Body of pancreas (tissue), 4 donors: ENCODE data around the gene CTNNBIP1. TPM values are rescaled to one million over a fixed set of nuclear protein-coding genes. Genes with fewer than 3 reads are reported as not detected.
A peak's percentile ranks its signal among the peaks of the same experiment; 100 is the strongest.

Experiments
- ATAC-seq: fragments of 150-250 bp; one replicate; pipeline ENCODE4 v1.9.1; 2016
- DNase-seq, 4 donors: peaks; one replicate each; pipeline ENCODE4 v3.0.0-alpha.2; 2019
- H3K27ac ChIP-seq, 4 donors: fragments of 200-600 bp; sonication (generic); 1 replicate in 3 of 4; 2 replicates in 1 of 4; pipeline versions ENCODE4 v1.5.1 to v1.6.1; 2016 to 2019; ENCODE audit warnings: mild to moderate bottlenecking in 1 of 4, mixed read lengths in 1 of 4, moderate library complexity in 1 of 4
- H3K27me3 ChIP-seq, 2 donors: fragments of 200-600 bp; sonication (generic); one replicate each; pipeline ENCODE4 v1.6.0; 2016; ENCODE audit warnings: mild to moderate bottlenecking in 1 of 2
- H3K36me3 ChIP-seq, 2 donors: fragments of 200-600 bp; sonication (generic); replicated peaks in 1 of 2; 2 replicates each; pipeline ENCODE4 v1.5.1; 2016; ENCODE audit warnings: low read depth in 2 of 2; ENCODE audit not compliant: insufficient read depth in 1 of 2
- H3K4me1 ChIP-seq: fragments of 200-600 bp; sonication (generic); one replicate; pipeline ENCODE4 v1.6.0; 2016
- H3K4me3 ChIP-seq, 2 donors: fragments of 200-600 bp; sonication (generic); 1 replicate in 1 of 2; 2 replicates in 1 of 2; pipeline ENCODE4 v1.5.1; 2016 to 2019
- H3K9me3 ChIP-seq, 3 donors: fragments of 200-600 bp; sonication (generic); 1 replicate in 2 of 3; 2 replicates in 1 of 3; pipeline ENCODE4 v1.5.1; 2016
- POLR2A ChIP-seq, 3 donors: fragments of 450-650 bp; IDR thresholded peaks; one replicate each; pipeline ENCODE4 v1.6.1; 2016; ENCODE audit warnings: antibody characterized with exemption in 3 of 3, mild to moderate bottlenecking in 2 of 3
- WGBS, 2 donors: methylation state at CpG; one replicate each; pipeline ENCODE4 v1.1.5; 2017; 5-methylcytosine and 5-hydroxymethylcytosine counted together
- intact Hi-C: fragments of 100-400 bp; cut with DNase I; formaldehyde crosslinking; loops from one replicate; pipeline ENCODE4 v1.15.1; 2023
- total RNA-seq, 2 donors: library from RNA; depleted of rRNA; stranded (reverse); fragments of >200 nt; gene quantifications; one replicate each; pipeline ENCODE4 v1.1.0, GENCODE V29; 2016
- TF ChIP-seq, protein P1 (sequence below), 7 experiments: fragments of 450-650 bp in 4 of 7; fragments of 200-600 bp in 3 of 7; sonication (generic) in 3 of 7; IDR thresholded peaks; one replicate each; pipeline ENCODE4 v1.5.1; 2016 to 2019; ENCODE audit warnings: antibody characterized with exemption in 7 of 7

Gene CTNNBIP1
- total RNA-seq, 2 donors from 2014 or later = 20.1 to 24.6 TPM

DNA sequence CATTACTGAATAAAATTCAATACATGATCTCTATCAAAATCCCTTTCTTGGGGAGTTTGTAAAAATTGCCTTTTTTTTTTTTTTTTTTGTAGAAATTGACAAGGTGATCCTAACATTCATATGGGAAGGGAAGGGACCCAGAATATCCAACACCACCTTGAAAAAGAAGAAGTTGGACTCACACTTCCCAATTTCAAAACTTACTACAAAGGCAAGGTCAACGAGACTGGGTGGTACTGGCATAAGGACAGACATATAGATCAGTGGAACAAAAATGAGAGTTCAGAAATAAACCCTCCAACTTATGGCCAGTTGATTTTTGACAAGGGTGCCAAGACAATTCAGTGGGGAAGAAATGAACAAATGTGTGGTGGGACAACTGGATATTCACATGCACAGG, 54.9 kb downstream of the CTNNBIP1 start:
- intact Hi-C loops = no loop called here
- Histone ChIP-seq H3K27ac (no peak overlapping the region), H3K27me3 (no peaks in the 10 kb centered on the region), H3K36me3 (no peaks in the 10 kb centered on the region), H3K4me1 (no peaks in the 10 kb centered on the region), H3K4me3 (no peak overlapping the region), H3K9me3 (no peaks in the 10 kb centered on the region)
- DNase-seq (no peak), ATAC-seq (no peak)
- 68 to 90% methylated on average over 1 of the region's 1 CpG for WGBS, 2 donors
- TF ChIP-seq POLR2A (IDR thresholded peaks at IDR 0.05) = no peak
- TF ChIP-seq, protein P1, sequence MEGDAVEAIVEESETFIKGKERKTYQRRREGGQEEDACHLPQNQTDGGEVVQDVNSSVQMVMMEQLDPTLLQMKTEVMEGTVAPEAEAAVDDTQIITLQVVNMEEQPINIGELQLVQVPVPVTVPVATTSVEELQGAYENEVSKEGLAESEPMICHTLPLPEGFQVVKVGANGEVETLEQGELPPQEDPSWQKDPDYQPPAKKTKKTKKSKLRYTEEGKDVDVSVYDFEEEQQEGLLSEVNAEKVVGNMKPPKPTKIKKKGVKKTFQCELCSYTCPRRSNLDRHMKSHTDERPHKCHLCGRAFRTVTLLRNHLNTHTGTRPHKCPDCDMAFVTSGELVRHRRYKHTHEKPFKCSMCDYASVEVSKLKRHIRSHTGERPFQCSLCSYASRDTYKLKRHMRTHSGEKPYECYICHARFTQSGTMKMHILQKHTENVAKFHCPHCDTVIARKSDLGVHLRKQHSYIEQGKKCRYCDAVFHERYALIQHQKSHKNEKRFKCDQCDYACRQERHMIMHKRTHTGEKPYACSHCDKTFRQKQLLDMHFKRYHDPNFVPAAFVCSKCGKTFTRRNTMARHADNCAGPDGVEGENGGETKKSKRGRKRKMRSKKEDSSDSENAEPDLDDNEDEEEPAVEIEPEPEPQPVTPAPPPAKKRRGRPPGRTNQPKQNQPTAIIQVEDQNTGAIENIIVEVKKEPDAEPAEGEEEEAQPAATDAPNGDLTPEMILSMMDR (IDR thresholded peaks at IDR 0.05) = no peak

DNA sequence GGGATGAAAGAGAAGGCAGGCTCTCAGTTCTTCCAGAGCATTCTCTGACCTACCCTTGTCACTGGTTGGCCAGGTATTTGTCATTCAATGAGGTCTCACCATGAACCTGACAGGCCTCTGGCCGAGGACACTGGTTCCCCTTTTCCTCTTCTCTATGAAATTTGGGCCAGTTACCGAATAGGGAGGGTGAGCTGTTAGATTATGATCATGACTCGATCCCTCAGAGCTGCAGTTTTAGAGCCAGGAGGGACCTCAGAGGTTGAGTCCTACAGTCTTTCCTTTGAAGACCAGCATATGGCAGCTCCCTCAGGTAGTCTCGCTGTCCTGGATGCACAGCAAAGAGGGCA, 56.8 kb downstream of the CTNNBIP1 start:
- H3K36me3 ChIP-seq = no peaks in the 10 kb centered on the region
- no peak overlapping the region for H3K27ac ChIP-seq
- DNase-seq (no peak), ATAC-seq (no peak)
- intact Hi-C loops = no loop called here
- H3K27me3 ChIP-seq = no peaks in the 10 kb centered on the region
- WGBS, 2 donors = 87 to 97% methylated on average over 4 of the region's 4 CpGs
- no peak for TF ChIP-seq POLR2A (IDR thresholded peaks at IDR 0.05)
- TF ChIP-seq, protein P1 (IDR thresholded peaks at IDR 0.05) = no peak
- H3K4me3 ChIP-seq = no peak overlapping the region
- H3K4me1 ChIP-seq = no peaks in the 10 kb centered on the region
- no peaks in the 10 kb centered on the region for H3K9me3 ChIP-seq

DNA sequence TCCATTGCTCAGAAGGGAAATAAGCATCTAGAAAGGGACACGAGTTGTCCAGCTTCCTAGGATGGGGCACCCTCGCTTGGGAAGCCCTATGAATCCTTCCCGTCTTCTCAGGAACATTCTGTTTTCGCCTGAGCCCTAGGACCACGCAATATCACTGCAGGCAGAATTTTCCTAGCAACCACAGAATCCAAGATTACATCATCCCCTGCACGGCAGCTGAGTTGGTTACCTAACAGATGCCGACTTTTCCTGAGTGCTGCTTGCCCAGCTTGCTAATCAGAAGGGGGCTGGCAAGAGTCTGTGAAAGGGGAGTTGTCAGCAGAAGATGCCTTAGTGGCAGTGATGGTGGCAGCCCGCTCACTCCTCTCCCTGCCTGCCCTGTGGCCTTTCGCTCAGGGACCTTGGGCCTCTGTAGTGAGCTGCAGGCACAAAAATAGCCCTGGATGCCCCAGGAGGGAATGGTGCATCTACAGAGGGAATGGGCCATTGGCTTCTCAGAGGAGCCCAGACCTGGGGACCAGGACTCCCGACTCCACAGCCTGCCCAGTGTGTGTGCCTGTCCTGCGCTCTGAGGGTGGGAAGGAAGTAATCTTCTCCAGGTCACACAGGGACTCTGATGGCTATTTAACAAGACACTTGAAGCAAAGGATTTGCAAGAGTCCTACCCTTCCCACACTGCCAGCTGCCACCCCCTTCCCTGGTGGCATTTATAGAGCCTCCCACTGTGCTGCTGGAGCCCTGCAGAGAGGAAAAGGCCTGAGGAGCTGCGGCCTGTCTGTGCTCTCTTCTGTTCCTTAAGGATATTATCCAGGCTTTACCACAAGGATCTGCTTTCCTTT, 57.4 kb downstream of the CTNNBIP1 start:
- Histone ChIP-seq H3K4me3 (no peak overlapping the region), H3K9me3 (no peaks in the 10 kb centered on the region), H3K4me1 (no peaks in the 10 kb centered on the region), H3K27me3 (no peaks in the 10 kb centered on the region), H3K36me3 (no peaks in the 10 kb centered on the region), H3K27ac (no peak overlapping the region)
- ATAC-seq (peak; percentile 35), DNase-seq (peak in 2 of 4 donors; percentile 25 to 31)
- TF ChIP-seq, protein P1 (IDR thresholded peaks at IDR 0.05) = no peak
- no peak for TF ChIP-seq POLR2A (IDR thresholded peaks at IDR 0.05)
- intact Hi-C loops = no loop called here
- 81 to 97% methylated on average over 7 to 12 of the region's 12 CpGs for WGBS, 2 donors

DNA sequence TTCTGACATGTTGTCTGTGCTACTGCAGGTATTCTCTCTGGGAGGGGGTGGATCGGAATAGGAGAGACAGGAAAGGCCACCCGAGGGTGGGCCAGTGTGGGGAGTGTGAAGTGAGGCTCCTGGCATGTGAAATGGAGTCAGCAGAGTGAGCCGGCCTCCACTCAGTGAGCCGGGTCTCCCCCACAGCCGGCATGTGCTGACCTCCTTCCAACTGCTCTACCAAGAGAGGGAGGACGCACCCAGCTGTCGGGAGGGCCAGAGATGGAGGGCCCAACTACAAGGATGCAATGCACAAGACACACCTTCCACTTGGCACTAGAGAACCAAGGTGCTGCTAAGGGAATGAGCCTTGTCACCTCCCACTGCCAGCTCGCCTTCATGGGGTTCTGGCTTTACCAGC, 58.1 kb downstream of the CTNNBIP1 start:
- H3K9me3 ChIP-seq = no peaks in the 10 kb centered on the region
- ATAC-seq = no peak
- intact Hi-C loops = no loop called here
- H3K27me3 ChIP-seq = no peaks in the 10 kb centered on the region
- DNase-seq = no peak
- WGBS, 2 donors = 88 to 90% methylated on average over 6 to 8 of the region's 8 CpGs
- H3K4me1 ChIP-seq = no peaks in the 10 kb centered on the region
- no peak overlapping the region for H3K4me3 ChIP-seq
- no peaks in the 10 kb centered on the region for H3K36me3 ChIP-seq
- H3K27ac ChIP-seq = no peak overlapping the region
- no peak for TF ChIP-seq POLR2A (IDR thresholded peaks at IDR 0.05)
- TF ChIP-seq, protein P1 (IDR thresholded peaks at IDR 0.05) = no peak
